Testis (tissue), 3 donors: ENCODE results near the gene ZFP64. TPM values are rescaled to one million over a fixed set of nuclear protein-coding genes. Genes with fewer than 3 reads are reported as not detected.
"Not testable (repeated sequence)": the region's sequence is repeated elsewhere in the genome, so short reads cannot be mapped to it uniquely, and the experiment has no call there.

Source experiments
- DNase-seq: peaks from one replicate; pipeline ENCODE4 v3.0.0-alpha.2; 2019
- H3K27ac ChIP-seq, 2 donors: fragments of 200-600 bp; sonication (generic); one replicate each; pipeline ENCODE4 v1.5.1; 2019
- H3K27me3 ChIP-seq: fragments of 200-600 bp; sonication (generic); one replicate; pipeline ENCODE4 v1.5.1; 2019
- H3K36me3 ChIP-seq: fragments of 200-600 bp; sonication (generic); one replicate; pipeline ENCODE4 v1.5.1; 2017; ENCODE audit warnings: low read depth; ENCODE audit errors: missing control alignments
- H3K4me1 ChIP-seq: fragments of 200-600 bp; sonication (generic); one replicate; pipeline ENCODE4 v1.5.1; 2019
- H3K4me3 ChIP-seq, 2 donors: fragments of 200-600 bp; sonication (generic); one replicate each; pipeline ENCODE4 v1.5.1; 2017 to 2019
- H3K9me3 ChIP-seq: fragments of 200-600 bp; sonication (generic); one replicate; pipeline ENCODE4 v1.5.1; 2017
- CTCF ChIP-seq, 3 experiments: fragments of 450-650 bp in 2 of 3; fragments of 200-600 bp in 1 of 3; sonication (generic) in 1 of 3; IDR thresholded peaks; one replicate each; pipeline ENCODE4 v1.5.1; 2016 to 2019; ENCODE audit warnings: antibody characterized with exemption in 3 of 3, mild to moderate bottlenecking in 2 of 3, moderate library complexity in 1 of 3
- POLR2A ChIP-seq: fragments of 450-650 bp; IDR thresholded peaks from one replicate; pipeline ENCODE4 v1.6.1; 2017; ENCODE audit warnings: antibody characterized with exemption, mild to moderate bottlenecking, moderate library complexity
- WGBS, 2 donors: methylation state at CpG; one replicate each; pipeline ENCODE4 v1.1.5; 2018; 5-methylcytosine and 5-hydroxymethylcytosine counted together
- intact Hi-C: fragments of 100-400 bp; cut with DNase I; formaldehyde crosslinking; loops from one replicate; pipeline ENCODE4 v1.15.1; 2023; ENCODE audit warnings: low total_unique reads
- polyA plus RNA-seq: library from polyadenylated mRNA; stranded (reverse); fragments of 350-450 nt; fragmentation: Illumina TruSeq; extraction: RNeasy Lipid Tissue Mini Kit (QIAGEN cat#74804); gene quantifications from one replicate; pipeline ENCODE4 v1.2.3, GENCODE V29; 2014; ENCODE audit warnings: low read depth, low replicate concordance; ENCODE audit not compliant: insufficient read depth
- total RNA-seq, 2 donors: library from RNA; depleted of rRNA; stranded (reverse); fragments of >200 nt; gene quantifications; one replicate each; pipeline ENCODE4 v1.2.3, GENCODE V29; 2016

The ZFP64 gene
- total and polyA plus RNA-seq, 3 donors from 2014 or later: 16.4 to 33.6 (median 24.8) TPM

- Histone ChIP-seq H3K36me3 (no peaks in the 10 kb centered on the region), H3K4me3 (no peak overlapping the region), H3K27me3 (no peaks in the 10 kb centered on the region), H3K4me1 (no peaks in the 10 kb centered on the region), H3K27ac (no peak overlapping the region), H3K9me3 (no peaks in the 10 kb centered on the region)
- TF ChIP-seq CTCF (IDR thresholded peaks at IDR 0.05): no peak
- TF ChIP-seq POLR2A: no peak
- intact Hi-C loops: no loop called here
- WGBS, 2 donors: 72 to 98% methylated on average over 2 of the region's 2 CpGs
- no peak for DNase-seq
Observed at GRCh38 chr20:52143277-52143676, 48.3 kb downstream of the ZFP64 start.

- H3K4me3 ChIP-seq: no peak overlapping the region
- TF ChIP-seq CTCF (IDR thresholded peaks at IDR 0.05) (no peak), POLR2A (no peak)
- no peaks in the 10 kb centered on the region for H3K27me3 ChIP-seq
- DNase-seq: no peak
- 93% methylated on average over 2 of the region's 2 CpGs; no CpG with 5 or more reads in 1 of the 2 donors for WGBS, 2 donors
- H3K27ac ChIP-seq: no peak overlapping the region
- H3K9me3 ChIP-seq: no peaks in the 10 kb centered on the region
- H3K36me3 ChIP-seq: no peaks in the 10 kb centered on the region
- intact Hi-C loops: no loop called here
- H3K4me1 ChIP-seq: no peaks in the 10 kb centered on the region
Observed at GRCh38 chr20:52142757-52143156, 48.8 kb downstream of the ZFP64 start.

GRCh38 chr20:52139986-52140385 is 51.6 kb downstream of the ZFP64 start:
- H3K4me3 ChIP-seq: no peak overlapping the region
- TF ChIP-seq POLR2A (no peak), CTCF (IDR thresholded peaks at IDR 0.05) (no peak)
- WGBS, 2 donors: 92 to 94% methylated on average over 5 of the region's 5 CpGs
- no peaks in the 10 kb centered on the region for H3K9me3 ChIP-seq
- DNase-seq: no peak
- H3K27ac ChIP-seq: no peak overlapping the region
- intact Hi-C loops: no loop called here
- no peaks in the 10 kb centered on the region for H3K36me3 ChIP-seq
- no peaks in the 10 kb centered on the region for H3K4me1 ChIP-seq
- no peaks in the 10 kb centered on the region for H3K27me3 ChIP-seq

GRCh38 chr20:52137850-52138249 is 53.7 kb downstream of the ZFP64 start:
- DNase-seq: no peak
- intact Hi-C loops: no loop called here
- no peak for TF ChIP-seq POLR2A
- TF ChIP-seq CTCF (IDR thresholded peaks at IDR 0.05): no peak
- H3K9me3 ChIP-seq: no peaks in the 10 kb centered on the region
- H3K4me1 ChIP-seq: no peaks in the 10 kb centered on the region
- no peaks in the 10 kb centered on the region for H3K36me3 ChIP-seq
- H3K4me3 ChIP-seq: no peak overlapping the region
- H3K27ac ChIP-seq: no peak overlapping the region
- no peaks in the 10 kb centered on the region for H3K27me3 ChIP-seq
- 93 to 95% methylated on average over 4 of the region's 4 CpGs for WGBS, 2 donors

GRCh38 chr20:52133714-52134113 is 57.9 kb downstream of the ZFP64 start:
- H3K36me3 ChIP-seq, H3K27me3 ChIP-seq, H3K27ac ChIP-seq, intact Hi-C loops, H3K4me1 ChIP-seq, H3K9me3 ChIP-seq, DNase-seq, H3K4me3 ChIP-seq: not testable (repeated sequence)
- 94 to 100% methylated on average over 2 of the region's 2 CpGs for WGBS, 2 donors
